GM23338 (cell line): Measurements from ENCODE around the gene HSF2BP.

Source experiments
- CREB1 ChIP-seq: fragments of 250-450 bp; sonication (Bioruptor Pico); IDR thresholded peaks from 2 replicates; pipeline ENCODE4 v1.5.0; 2020; ENCODE audit warnings: low read depth, mild to moderate bottlenecking, moderate library complexity
- CTCF ChIP-seq, 2 experiments: fragments of 200-600 bp in 1 of 2; sonication (generic) in 1 of 2; conservative IDR thresholded peaks; 2 replicates each; pipeline versions ENCODE4 v1.5.1 to v1.6.1; 2016 to 2017; ENCODE audit warnings: antibody characterized with exemption in 2 of 2, low read depth in 2 of 2, mild to moderate bottlenecking in 2 of 2, moderate library complexity in 1 of 2
- EZH2 ChIP-seq: fragments of 200-600 bp; sonication (generic); IDR thresholded peaks from one replicate; pipeline ENCODE4 v1.8.0; 2017; ENCODE audit warnings: antibody characterized with exemption, mild to moderate bottlenecking, low read depth; ENCODE audit not compliant: unreplicated experiment
- EZH2phosphoT487 ChIP-seq: fragments of 200-600 bp; sonication (generic); IDR thresholded peaks from one replicate; pipeline ENCODE4 v1.8.1; 2018; ENCODE audit warnings: antibody characterized with exemption; ENCODE audit not compliant: unreplicated experiment
- JUNB ChIP-seq: IDR thresholded peaks from one replicate; pipeline ENCODE4 v1.6.1; 2016; ENCODE audit warnings: antibody characterized with exemption; ENCODE audit not compliant: unreplicated experiment
- POLR2AphosphoS5 ChIP-seq: IDR thresholded peaks from 2 replicates; pipeline ENCODE4 v1.6.1; 2016; ENCODE audit warnings: antibody characterized with exemption, low read depth
- ZNF331 ChIP-seq: fragments of 250-450 bp; sonication (Bioruptor Pico); IDR thresholded peaks from 2 replicates; pipeline ENCODE4 v1.5.0; 2020; ENCODE audit warnings: low read depth, mild to moderate bottlenecking, moderate library complexity
- TF ChIP-seq, protein P1 (sequence below): IDR thresholded peaks from 2 replicates; pipeline ENCODE4 v1.6.1; 2016; ENCODE audit warnings: antibody characterized with exemption

- TF ChIP-seq CTCF (conservative IDR thresholded peaks at IDR 0.05; ENCODE audit: low read depth in 2 of 2) (no peak), CREB1 (CRISPR knock-in tag) (no peak), POLR2AphosphoS5 (no peak), EZH2 (no peak), EZH2phosphoT487 (no peak), JUNB (no peak), ZNF331 (CRISPR knock-in tag) (no peak)
- TF ChIP-seq, protein P1, sequence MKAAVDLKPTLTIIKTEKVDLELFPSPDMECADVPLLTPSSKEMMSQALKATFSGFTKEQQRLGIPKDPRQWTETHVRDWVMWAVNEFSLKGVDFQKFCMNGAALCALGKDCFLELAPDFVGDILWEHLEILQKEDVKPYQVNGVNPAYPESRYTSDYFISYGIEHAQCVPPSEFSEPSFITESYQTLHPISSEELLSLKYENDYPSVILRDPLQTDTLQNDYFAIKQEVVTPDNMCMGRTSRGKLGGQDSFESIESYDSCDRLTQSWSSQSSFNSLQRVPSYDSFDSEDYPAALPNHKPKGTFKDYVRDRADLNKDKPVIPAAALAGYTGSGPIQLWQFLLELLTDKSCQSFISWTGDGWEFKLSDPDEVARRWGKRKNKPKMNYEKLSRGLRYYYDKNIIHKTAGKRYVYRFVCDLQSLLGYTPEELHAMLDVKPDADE, result no peak
Measured at GRCh38 chr21:43665879-43666278, 6.6 kb upstream of the HSF2BP start.
